NCI-H2227 (cell line): ENCODE results near the gene CCNT1.
"Not testable (repeated sequence)": the region's sequence is repeated elsewhere in the genome, so short reads cannot be mapped to it uniquely, and the experiment has no call there.

ENCODE experiments used
- DNase-seq: peaks from one replicate; lab custom pipeline; 2025; ENCODE audit not compliant: unreplicated experiment; lab: John Stamatoyannopoulos, UW

Gene CCNT1

GRCh38 chr12:48716493-48717251 is at the start of gene CCNT1:
Gene CCNT1 (minus strand): TSS chr12:48716707. CDS start chr12:48716675, 32 bp downstream.
- peak; percentile 99 for DNase-seq

- no peak for DNase-seq
Observed at GRCh38 chr12:48765753-48766162, 49.3 kb upstream of the CCNT1 start.

- no peak for DNase-seq
Observed at GRCh38 chr12:48764521-48764920, 48.0 kb upstream of the CCNT1 start.

- no peak for DNase-seq
Observed at GRCh38 chr12:48758737-48759136, 42.2 kb upstream of the CCNT1 start.

GRCh38 chr12:48758186-48758585 is 41.7 kb upstream of the CCNT1 start:
- DNase-seq, result no peak

GRCh38 chr12:48750769-48751356 is 34.4 kb upstream of the CCNT1 start:
- DNase-seq, result no peak

GRCh38 chr12:48750215-48750614 is 33.7 kb upstream of the CCNT1 start:
- no peak for DNase-seq

GRCh38 chr12:48744251-48745008 is 27.9 kb upstream of the CCNT1 start:
- DNase-seq, result no peak

- no peak for DNase-seq
Observed at GRCh38 chr12:48739618-48740269, 23.2 kb upstream of the CCNT1 start.

- DNase-seq, result no peak
Observed at GRCh38 chr12:48736456-48736855, 19.9 kb upstream of the CCNT1 start.

- no peak for DNase-seq
Observed at GRCh38 chr12:48728807-48729206, 12.3 kb upstream of the CCNT1 start.

GRCh38 chr12:48720737-48721136 is 4.2 kb upstream of the CCNT1 start:
- not testable (repeated sequence) for DNase-seq

- DNase-seq, result not testable (repeated sequence)
Observed at GRCh38 chr12:48720171-48720570, 3.7 kb upstream of the CCNT1 start.

GRCh38 chr12:48719002-48719401 is 2.5 kb upstream of the CCNT1 start:
- not testable (repeated sequence) for DNase-seq

- peak; percentile 25 for DNase-seq
Observed at GRCh38 chr12:48717252-48717695, 767 bp upstream of the CCNT1 start.

GRCh38 chr12:48716168-48716492 is 377 bp downstream of the CCNT1 start:
- DNase-seq, result peak; percentile 50

GRCh38 chr12:48712209-48712608 is 4.3 kb downstream of the CCNT1 start:
- no peak for DNase-seq

- not testable (repeated sequence) for DNase-seq
Observed at GRCh38 chr12:48698822-48699221, 17.7 kb downstream of the CCNT1 start.

- DNase-seq, result no peak
Observed at GRCh38 chr12:48696626-48697025, 19.9 kb downstream of the CCNT1 start.

GRCh38 chr12:48695859-48696258 is 20.6 kb downstream of the CCNT1 start:
- DNase-seq, result no peak

GRCh38 chr12:48694038-48694437 is 22.5 kb downstream of the CCNT1 start:
- DNase-seq, result no peak
